Measurements from ENCODE around the gene TNFRSF1A. TPM values are rescaled to one million over a fixed set of nuclear protein-coding genes. Genes with fewer than 3 reads are reported as not detected.
"Not testable (repeated sequence)": the region's sequence is repeated elsewhere in the genome, so short reads cannot be mapped to it uniquely, and the experiment has no call there.

The TNFRSF1A gene
- total and polyA plus RNA-seq, 4 donors = 36.9 to 144 (median 88.4) TPM

DNA sequence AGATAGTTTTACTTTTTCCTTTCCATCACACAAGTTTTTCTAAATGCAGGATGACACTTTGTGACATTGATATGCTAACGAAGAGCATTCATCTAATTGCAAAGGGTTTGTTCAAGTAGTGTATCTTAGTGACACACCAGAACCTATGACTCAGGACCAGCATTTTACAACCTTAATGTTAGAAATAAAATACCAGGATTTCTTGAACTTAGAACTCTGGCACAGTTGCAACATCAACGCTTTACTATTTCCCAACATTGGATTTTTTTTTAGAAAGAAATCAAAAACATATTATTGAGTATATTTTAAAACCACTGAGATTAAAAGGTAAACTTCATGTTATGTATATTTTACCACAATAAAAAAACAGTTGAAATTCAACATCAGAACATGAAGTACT lies 49.3 kb downstream of the TNFRSF1A start:
- 24% methylated on average over 2 of the region's 2 CpGs for WGBS
- Histone ChIP-seq H3K4me1 (ENCODE audit: control insufficient read depth in 4 of 4, insufficient read depth in 4 of 4, low read length in 3 of 4) (peaks cover 10 to 33% (median 25%) of the 10 kb centered on the region in 4 donors), H3K4me3 (ENCODE audit: low read depth in 1 of 3, low read length in 3 of 3) (no peak overlapping the region), H3K9me3 (ENCODE audit: control insufficient read depth in 4 of 4, low read length in 3 of 4) (no peaks in the 10 kb centered on the region), H3K36me3 (ENCODE audit: control insufficient read depth in 4 of 4, insufficient read depth in 3 of 4, low read depth in 1 of 4, low read length in 3 of 4) (no peaks in the 10 kb centered on the region), H3K9ac (ENCODE audit: low read depth in 1 of 2, low read length in 2 of 2) (no peak overlapping the region), H3K27me3 (ENCODE audit: control insufficient read depth in 4 of 4, insufficient read depth in 4 of 4, low read length in 3 of 4) (no peaks in the 10 kb centered on the region), H3K27ac (ENCODE audit: low read depth in 1 of 2, low read length in 2 of 2) (peak overlapping the region; percentile 76)
- TF ChIP-seq FOXA2 (IDR thresholded peaks at IDR 0.05) (no peak), HNF4A (conservative IDR thresholded peaks at IDR 0.05) (peak; percentile 82 to 86), RXRA (IDR thresholded peaks at IDR 0.05) (peak; percentile 8 to 39), EGR1 (IDR thresholded peaks at IDR 0.05; ENCODE audit: low read depth in 2 of 2) (no peak), GABPA (IDR thresholded peaks at IDR 0.05 in 1 of 2, conservative IDR thresholded peaks at IDR 0.05 in 1 of 2) (no peak), TAF1 (conservative IDR thresholded peaks at IDR 0.05) (no peak), HNF4G (IDR thresholded peaks at IDR 0.05) (peak; percentile 24), SP1 (IDR thresholded peaks at IDR 0.05) (peak; percentile 34), NR2F2 (IDR thresholded peaks at IDR 0.05) (no peak), RAD21 (IDR thresholded peaks at IDR 0.05) (no peak), JUND (IDR thresholded peaks at IDR 0.05) (peak in 1 of 2 donors; percentile 67)
- TF ChIP-seq, protein P1, sequence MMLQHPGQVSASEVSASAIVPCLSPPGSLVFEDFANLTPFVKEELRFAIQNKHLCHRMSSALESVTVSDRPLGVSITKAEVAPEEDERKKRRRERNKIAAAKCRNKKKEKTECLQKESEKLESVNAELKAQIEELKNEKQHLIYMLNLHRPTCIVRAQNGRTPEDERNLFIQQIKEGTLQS (IDR thresholded peaks at IDR 0.05) = peak; percentile 33
- TF ChIP-seq, protein P2, sequence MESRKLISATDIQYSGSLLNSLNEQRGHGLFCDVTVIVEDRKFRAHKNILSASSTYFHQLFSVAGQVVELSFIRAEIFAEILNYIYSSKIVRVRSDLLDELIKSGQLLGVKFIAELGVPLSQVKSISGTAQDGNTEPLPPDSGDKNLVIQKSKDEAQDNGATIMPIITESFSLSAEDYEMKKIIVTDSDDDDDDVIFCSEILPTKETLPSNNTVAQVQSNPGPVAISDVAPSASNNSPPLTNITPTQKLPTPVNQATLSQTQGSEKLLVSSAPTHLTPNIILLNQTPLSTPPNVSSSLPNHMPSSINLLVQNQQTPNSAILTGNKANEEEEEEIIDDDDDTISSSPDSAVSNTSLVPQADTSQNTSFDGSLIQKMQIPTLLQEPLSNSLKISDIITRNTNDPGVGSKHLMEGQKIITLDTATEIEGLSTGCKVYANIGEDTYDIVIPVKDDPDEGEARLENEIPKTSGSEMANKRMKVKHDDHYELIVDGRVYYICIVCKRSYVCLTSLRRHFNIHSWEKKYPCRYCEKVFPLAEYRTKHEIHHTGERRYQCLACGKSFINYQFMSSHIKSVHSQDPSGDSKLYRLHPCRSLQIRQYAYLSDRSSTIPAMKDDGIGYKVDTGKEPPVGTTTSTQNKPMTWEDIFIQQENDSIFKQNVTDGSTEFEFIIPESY (IDR thresholded peaks at IDR 0.05) = no peak
- TF ChIP-seq, protein P3, sequence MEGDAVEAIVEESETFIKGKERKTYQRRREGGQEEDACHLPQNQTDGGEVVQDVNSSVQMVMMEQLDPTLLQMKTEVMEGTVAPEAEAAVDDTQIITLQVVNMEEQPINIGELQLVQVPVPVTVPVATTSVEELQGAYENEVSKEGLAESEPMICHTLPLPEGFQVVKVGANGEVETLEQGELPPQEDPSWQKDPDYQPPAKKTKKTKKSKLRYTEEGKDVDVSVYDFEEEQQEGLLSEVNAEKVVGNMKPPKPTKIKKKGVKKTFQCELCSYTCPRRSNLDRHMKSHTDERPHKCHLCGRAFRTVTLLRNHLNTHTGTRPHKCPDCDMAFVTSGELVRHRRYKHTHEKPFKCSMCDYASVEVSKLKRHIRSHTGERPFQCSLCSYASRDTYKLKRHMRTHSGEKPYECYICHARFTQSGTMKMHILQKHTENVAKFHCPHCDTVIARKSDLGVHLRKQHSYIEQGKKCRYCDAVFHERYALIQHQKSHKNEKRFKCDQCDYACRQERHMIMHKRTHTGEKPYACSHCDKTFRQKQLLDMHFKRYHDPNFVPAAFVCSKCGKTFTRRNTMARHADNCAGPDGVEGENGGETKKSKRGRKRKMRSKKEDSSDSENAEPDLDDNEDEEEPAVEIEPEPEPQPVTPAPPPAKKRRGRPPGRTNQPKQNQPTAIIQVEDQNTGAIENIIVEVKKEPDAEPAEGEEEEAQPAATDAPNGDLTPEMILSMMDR (IDR thresholded peaks at IDR 0.05; ENCODE audit: low read depth, low read length, missing input control) = no peak
- no peak for DNase-seq (ENCODE audit: low spot score)

DNA sequence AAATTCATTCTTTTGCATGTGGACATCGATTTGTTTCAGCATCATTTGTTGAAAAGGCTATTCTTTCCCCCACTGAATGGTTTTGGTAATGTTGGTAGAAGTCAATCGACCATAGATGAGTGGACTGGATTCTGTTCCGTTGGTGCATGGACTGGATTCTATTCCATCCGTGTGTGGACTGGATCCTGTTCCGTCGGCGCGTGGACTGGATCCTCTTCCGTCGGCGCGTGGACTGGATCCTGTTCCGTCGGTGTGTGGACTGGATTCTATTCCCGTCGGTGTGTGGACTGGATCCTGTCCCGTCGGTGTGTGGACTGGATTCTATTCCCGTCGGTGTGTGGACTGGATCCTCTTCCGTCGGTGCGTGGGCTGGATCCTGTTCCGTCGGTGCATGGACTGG lies 52.0 kb downstream of the TNFRSF1A start:
- WGBS = 97% methylated on average over 18 of the region's 25 CpGs
- not testable (repeated sequence) for DNase-seq (ENCODE audit: low spot score)

DNA sequence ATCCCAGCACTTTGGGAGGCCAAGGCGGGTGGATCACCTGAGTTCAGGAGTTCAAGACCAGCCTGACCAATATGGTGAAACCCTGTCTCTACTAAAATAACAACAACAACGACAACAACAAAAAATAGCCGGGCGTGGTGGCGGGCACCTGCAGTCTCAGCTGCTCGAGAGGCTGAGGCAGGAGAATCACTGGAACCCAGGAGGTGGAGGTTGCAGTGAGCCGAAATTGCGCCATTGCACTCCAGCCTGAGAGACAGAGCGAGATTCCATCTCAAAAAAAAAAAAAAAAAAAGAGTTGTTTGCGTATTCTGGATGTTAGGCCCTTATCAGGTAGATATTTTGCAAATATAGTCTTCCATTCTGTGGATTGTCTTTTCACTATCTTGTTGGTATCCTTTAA lies 52.8 kb downstream of the TNFRSF1A start:
- not testable (repeated sequence) for H3K9ac ChIP-seq (ENCODE audit: low read depth in 1 of 2, low read length in 2 of 2); DNase-seq (ENCODE audit: low spot score); H3K27ac ChIP-seq (ENCODE audit: low read depth in 1 of 2, low read length in 2 of 2); H3K27me3 ChIP-seq (ENCODE audit: control insufficient read depth in 4 of 4, insufficient read depth in 4 of 4, low read length in 3 of 4); H3K9me3 ChIP-seq (ENCODE audit: control insufficient read depth in 4 of 4, low read length in 3 of 4); H3K36me3 ChIP-seq (ENCODE audit: control insufficient read depth in 4 of 4, insufficient read depth in 3 of 4, low read depth in 1 of 4, low read length in 3 of 4); H3K4me3 ChIP-seq (ENCODE audit: low read depth in 1 of 3, low read length in 3 of 3)
- 95% methylated on average over 10 of the region's 10 CpGs for WGBS
- H3K4me1 ChIP-seq (ENCODE audit: control insufficient read depth in 4 of 4, insufficient read depth in 4 of 4, low read length in 3 of 4) = peaks cover 2 to 21% (median 16%) of the 10 kb centered on the region in 4 donors

More for the DNA sequence above, 52.0 kb downstream of the TNFRSF1A start:
- H3K27ac ChIP-seq (ENCODE audit: low read depth in 1 of 2, low read length in 2 of 2); H3K4me3 ChIP-seq (ENCODE audit: low read depth in 1 of 3, low read length in 3 of 3); H3K27me3 ChIP-seq (ENCODE audit: control insufficient read depth in 4 of 4, insufficient read depth in 4 of 4, low read length in 3 of 4); H3K36me3 ChIP-seq (ENCODE audit: control insufficient read depth in 4 of 4, insufficient read depth in 3 of 4, low read depth in 1 of 4, low read length in 3 of 4); H3K9me3 ChIP-seq (ENCODE audit: control insufficient read depth in 4 of 4, low read length in 3 of 4); H3K9ac ChIP-seq (ENCODE audit: low read depth in 1 of 2, low read length in 2 of 2): not testable (repeated sequence)
- peaks cover 5 to 28% (median 22%) of the 10 kb centered on the region in 4 donors for H3K4me1 ChIP-seq (ENCODE audit: control insufficient read depth in 4 of 4, insufficient read depth in 4 of 4, low read length in 3 of 4)

All from liver (tissue), 9 donors.